Measurements from ENCODE around the gene SNIP1.

Gene SNIP1

DNA sequence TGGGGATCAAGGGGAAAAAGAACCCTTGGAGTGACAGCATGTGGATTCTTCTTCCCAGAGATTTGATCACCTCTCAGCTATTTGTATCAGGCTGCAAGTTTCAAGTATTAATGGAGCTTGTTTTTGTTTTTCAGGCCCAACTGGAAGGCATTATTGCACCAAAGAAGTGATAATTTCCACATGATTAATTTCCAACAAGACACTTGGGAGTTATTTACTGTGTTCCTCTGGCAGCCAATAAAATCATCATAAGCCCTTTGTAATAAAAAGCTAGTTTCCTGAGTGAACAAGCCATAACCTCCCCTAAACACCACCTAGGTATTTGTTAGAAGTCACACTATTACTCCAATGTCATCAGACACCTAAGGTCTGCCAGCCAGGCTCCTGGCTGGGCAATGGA, 10.8 kb upstream of the SNIP1 start:
- TF ChIP-seq GATA3 (IDR thresholded peaks at IDR 0.05; ENCODE audit: low read depth, low read length) (no peak), GATA2 (IDR thresholded peaks at IDR 0.05; ENCODE audit: low read depth, low read length) (no peak)

GRCh38 chr1:37562984-37563383, 8.9 kb upstream of the SNIP1 start:
- TF ChIP-seq GATA2 (IDR thresholded peaks at IDR 0.05; ENCODE audit: low read depth, low read length) (no peak), GATA3 (IDR thresholded peaks at IDR 0.05; ENCODE audit: low read depth, low read length) (no peak)

DNA sequence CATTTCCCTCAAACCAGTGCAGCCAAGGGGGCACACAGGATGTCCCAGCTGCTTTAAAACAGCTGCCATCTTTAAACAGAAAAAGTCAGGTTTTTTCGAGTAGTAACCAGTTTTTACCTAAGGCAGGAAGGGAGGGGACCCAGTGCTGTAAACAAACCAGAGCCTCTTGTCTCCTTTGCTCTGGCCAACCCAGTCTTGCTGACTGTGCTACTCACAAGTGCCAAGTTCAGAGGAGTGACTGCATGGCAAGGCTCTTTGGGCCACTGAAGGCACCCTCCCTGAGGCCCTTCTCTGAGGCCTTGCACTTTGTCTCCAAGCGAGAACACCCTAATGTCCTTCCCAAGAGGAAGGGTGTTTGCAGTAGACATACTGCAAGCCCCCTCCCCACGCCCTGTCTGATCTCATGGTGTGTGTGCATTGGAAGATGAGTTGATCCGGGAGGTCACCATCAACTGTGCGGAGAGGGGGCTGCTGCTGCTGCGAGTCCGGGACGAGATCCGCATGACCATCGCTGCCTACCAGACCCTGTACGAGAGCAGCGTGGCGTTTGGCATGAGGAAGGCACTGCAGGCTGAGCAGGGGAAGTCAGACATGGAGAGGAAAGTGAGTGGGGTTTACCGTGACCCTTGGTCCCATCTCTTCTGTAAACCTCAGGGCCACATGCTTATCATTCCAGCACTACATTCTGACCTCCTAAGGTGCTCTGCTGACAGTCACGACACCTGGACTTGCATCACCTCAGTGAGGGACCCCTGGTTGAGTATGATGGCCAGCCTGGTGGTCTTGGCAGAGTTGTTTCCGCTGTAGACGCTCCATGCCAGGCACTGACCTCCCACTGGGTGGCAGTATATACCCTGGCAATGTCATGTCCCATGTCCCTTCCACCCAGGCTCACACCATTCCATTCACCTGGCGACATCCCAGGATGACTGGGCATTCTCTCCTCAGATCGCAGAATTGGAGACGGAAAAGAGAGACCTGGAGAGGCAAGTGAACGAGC, 7.3 kb upstream of the SNIP1 start:
- TF ChIP-seq GATA3 (IDR thresholded peaks at IDR 0.05; ENCODE audit: low read depth, low read length): no peak
- TF ChIP-seq GATA2 (IDR thresholded peaks at IDR 0.05; ENCODE audit: low read depth, low read length): no peak

DNA sequence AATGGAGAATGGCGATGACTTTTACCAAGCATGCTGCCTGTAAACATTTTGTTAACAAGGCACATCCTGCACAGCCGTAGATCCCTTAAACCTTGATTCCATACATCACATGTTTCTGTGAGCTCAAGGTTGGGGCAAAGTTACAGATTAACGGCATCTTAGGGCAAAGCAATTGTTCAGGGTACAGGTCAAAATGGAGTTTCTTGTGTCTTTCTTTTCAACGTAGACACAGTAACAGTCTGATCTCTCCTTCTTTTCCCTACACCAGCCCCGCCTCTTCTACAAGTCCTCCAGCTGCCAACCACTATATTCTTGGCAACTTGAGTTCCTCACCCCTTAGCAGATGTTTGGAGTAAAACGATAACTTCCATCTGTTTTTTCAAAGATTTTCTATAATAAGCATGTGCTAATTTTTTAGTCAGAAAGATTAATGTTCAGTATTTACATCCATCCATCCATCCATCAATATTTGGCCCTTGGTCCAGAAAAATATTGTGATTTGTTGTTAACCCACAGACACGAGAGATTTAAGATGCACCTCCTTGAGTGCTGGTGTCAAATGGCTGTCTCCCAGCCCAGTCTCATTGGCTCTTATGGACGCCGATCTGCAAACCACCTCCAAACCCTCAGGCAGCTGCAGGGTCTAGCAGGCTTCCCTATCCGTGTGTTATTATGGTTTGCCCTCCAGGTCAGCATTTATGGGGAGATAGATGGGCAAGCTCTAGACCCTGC, 6.5 kb upstream of the SNIP1 start:
- no peak for TF ChIP-seq GATA3 (IDR thresholded peaks at IDR 0.05; ENCODE audit: low read depth, low read length)
- no peak for TF ChIP-seq GATA2 (IDR thresholded peaks at IDR 0.05; ENCODE audit: low read depth, low read length)

GRCh38 chr1:37559080-37559479, 5.0 kb upstream of the SNIP1 start:
- TF ChIP-seq GATA3 (IDR thresholded peaks at IDR 0.05; ENCODE audit: low read depth, low read length): no peak
- no peak for TF ChIP-seq GATA2 (IDR thresholded peaks at IDR 0.05; ENCODE audit: low read depth, low read length)

DNA sequence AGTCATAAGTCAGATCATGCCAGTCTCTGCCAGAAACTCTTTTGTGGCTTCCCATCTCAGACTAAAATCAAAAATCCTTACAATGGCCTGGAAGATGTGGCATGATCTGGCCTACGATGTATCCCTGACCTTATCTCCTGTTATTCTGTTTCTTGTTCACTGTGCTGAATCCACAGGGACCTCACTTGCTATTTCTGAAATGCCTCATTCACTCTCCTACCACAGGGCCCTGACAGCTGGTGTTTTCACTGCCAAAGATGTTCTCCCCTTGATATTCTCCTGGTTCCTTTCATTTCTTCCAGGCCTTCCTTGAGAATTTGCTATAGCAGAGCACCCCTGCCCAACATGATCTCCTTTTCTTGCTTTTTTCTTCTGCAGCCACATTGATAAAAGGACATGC, 4.3 kb upstream of the SNIP1 start:
- TF ChIP-seq GATA3 (IDR thresholded peaks at IDR 0.05; ENCODE audit: low read depth, low read length): no peak
- no peak for TF ChIP-seq GATA2 (IDR thresholded peaks at IDR 0.05; ENCODE audit: low read depth, low read length)

DNA sequence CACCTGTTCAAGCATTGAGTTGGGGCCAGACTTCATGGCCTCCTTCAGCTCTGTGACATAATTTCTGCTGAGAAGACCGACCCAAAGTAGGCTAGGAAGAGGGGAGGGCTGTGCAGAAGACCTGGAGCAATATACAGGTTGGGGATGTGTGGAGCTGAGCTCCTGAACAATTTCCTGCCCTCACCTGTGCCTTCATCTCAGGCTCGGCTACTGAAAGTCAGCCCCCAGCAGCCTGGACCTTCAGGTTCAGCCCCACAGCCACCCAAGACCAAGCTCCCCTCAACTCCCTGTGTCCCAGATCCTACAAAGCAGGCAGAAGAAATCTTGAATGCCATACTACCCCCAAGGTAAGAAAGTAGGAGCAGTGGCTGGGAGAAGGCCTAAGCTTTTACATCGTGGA, 3.3 kb upstream of the SNIP1 start:
- TF ChIP-seq GATA2 (IDR thresholded peaks at IDR 0.05; ENCODE audit: low read depth, low read length) (no peak), GATA3 (IDR thresholded peaks at IDR 0.05; ENCODE audit: low read depth, low read length) (no peak)

- no peak for TF ChIP-seq GATA3 (IDR thresholded peaks at IDR 0.05; ENCODE audit: low read depth, low read length)
- no peak for TF ChIP-seq GATA2 (IDR thresholded peaks at IDR 0.05; ENCODE audit: low read depth, low read length)
Measured at GRCh38 chr1:37556712-37557196, 2.7 kb upstream of the SNIP1 start, which contains the start of gene DNALI1. TSS of gene DNALI1 (plus strand) at chr1:37556940. CDS start at chr1:37556995, 55 bp downstream.

DNA sequence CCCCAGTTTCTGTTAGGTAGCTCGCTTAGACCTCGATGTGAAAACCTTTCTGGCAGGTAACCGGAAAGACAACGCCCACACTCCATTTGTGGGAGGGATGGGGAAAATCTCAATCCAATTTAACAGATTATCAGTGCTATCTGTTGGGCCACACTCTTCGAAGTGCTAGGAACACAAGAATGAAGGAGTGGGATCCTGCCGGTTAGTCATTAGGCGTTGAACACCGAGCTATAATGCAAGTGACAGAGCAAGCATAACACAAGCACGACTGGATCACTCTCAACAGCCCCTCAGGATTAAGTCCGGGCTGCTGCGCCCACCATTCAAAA, 531 bp downstream of the SNIP1 start:
- TF ChIP-seq GATA3 (IDR thresholded peaks at IDR 0.05; ENCODE audit: low read depth, low read length) (no peak), GATA2 (IDR thresholded peaks at IDR 0.05; ENCODE audit: low read depth, low read length) (no peak)

GRCh38 chr1:37549341-37549740, 4.8 kb downstream of the SNIP1 start:
- TF ChIP-seq GATA2 (IDR thresholded peaks at IDR 0.05; ENCODE audit: low read depth, low read length) (no peak), GATA3 (IDR thresholded peaks at IDR 0.05; ENCODE audit: low read depth, low read length) (no peak)

- TF ChIP-seq GATA3 (IDR thresholded peaks at IDR 0.05; ENCODE audit: low read depth, low read length) (no peak), GATA2 (IDR thresholded peaks at IDR 0.05; ENCODE audit: low read depth, low read length) (no peak)
Measured at GRCh38 chr1:37545019-37545418, 9.1 kb downstream of the SNIP1 start.

GRCh38 chr1:37544530-37544929, 9.6 kb downstream of the SNIP1 start:
- TF ChIP-seq GATA2 (IDR thresholded peaks at IDR 0.05; ENCODE audit: low read depth, low read length): no peak
- no peak for TF ChIP-seq GATA3 (IDR thresholded peaks at IDR 0.05; ENCODE audit: low read depth, low read length)

- TF ChIP-seq GATA3 (IDR thresholded peaks at IDR 0.05; ENCODE audit: low read depth, low read length): no peak
- TF ChIP-seq GATA2 (IDR thresholded peaks at IDR 0.05; ENCODE audit: low read depth, low read length): no peak
Measured at GRCh38 chr1:37540036-37540785, 13.9 kb downstream of the SNIP1 start.

DNA sequence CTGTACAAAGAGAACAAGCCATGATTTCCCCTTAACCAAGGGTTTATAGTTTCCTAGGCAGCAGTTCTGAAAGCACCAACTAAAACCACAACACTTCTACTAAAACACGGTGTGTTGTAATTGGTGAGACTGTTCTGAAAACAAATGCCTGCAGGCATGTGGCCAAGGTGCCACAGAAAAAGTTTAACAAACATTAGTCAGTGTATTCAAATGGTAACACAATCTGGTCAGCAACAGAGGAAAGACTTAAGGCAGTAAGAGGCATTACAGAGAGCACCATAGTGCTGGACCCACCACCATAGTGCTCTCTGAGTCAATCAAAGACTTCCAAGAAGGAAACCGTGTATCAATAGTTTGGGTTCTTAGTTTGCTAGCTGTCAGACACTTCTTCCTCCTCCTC, 16.7 kb downstream of the SNIP1 start:
- no peak for TF ChIP-seq GATA3 (IDR thresholded peaks at IDR 0.05; ENCODE audit: low read depth, low read length)
- no peak for TF ChIP-seq GATA2 (IDR thresholded peaks at IDR 0.05; ENCODE audit: low read depth, low read length)
